ENCODE results near the gene TTC34.

TTC34 gene

GRCh38 chr1:2801535-2802291, at the start of gene TTC34:
Gene TTC34, minus strand, starts transcription at chr1:2801693. Its CDS starts 866 bp downstream, at chr1:2800827.
- no peak for DNase-seq

- no peak for DNase-seq
Observed at GRCh38 chr1:2850502-2850901, 49.0 kb upstream of the TTC34 start.

GRCh38 chr1:2848006-2848670, 46.6 kb upstream of the TTC34 start:
- no peak for DNase-seq

GRCh38 chr1:2847086-2847985, 45.8 kb upstream of the TTC34 start:
- no peak for DNase-seq

- no peak for DNase-seq
Observed at GRCh38 chr1:2845869-2846268, 44.4 kb upstream of the TTC34 start.

- DNase-seq: peak; percentile 54
Observed at GRCh38 chr1:2840036-2840809, 38.7 kb upstream of the TTC34 start.

GRCh38 chr1:2837823-2838222, 36.3 kb upstream of the TTC34 start:
- DNase-seq: no peak

GRCh38 chr1:2837316-2837715, 35.8 kb upstream of the TTC34 start:
- DNase-seq: no peak

- DNase-seq: no peak
Observed at GRCh38 chr1:2836333-2836970, 35.0 kb upstream of the TTC34 start.

GRCh38 chr1:2835650-2836159, 34.2 kb upstream of the TTC34 start:
- DNase-seq: no peak

GRCh38 chr1:2834741-2835564, 33.5 kb upstream of the TTC34 start:
- no peak for DNase-seq

- no peak for DNase-seq
Observed at GRCh38 chr1:2834146-2834475, 32.6 kb upstream of the TTC34 start.

GRCh38 chr1:2833454-2834145, 32.1 kb upstream of the TTC34 start:
- DNase-seq: no peak

- DNase-seq: no peak
Observed at GRCh38 chr1:2832506-2833453, 31.3 kb upstream of the TTC34 start.

GRCh38 chr1:2831596-2832212, 30.2 kb upstream of the TTC34 start:
- DNase-seq: no peak

GRCh38 chr1:2830761-2831425, 29.4 kb upstream of the TTC34 start:
- DNase-seq: no peak

GRCh38 chr1:2829846-2830615, 28.5 kb upstream of the TTC34 start:
- DNase-seq: no peak

All from activated CD4-positive, alpha-beta T cell treated with anti-CD3 and anti-CD28 coated beads for 1 hour (primary cell).